ENCODE results near the gene ZNF730. TPM values are rescaled to one million over a fixed set of nuclear protein-coding genes. Genes with fewer than 3 reads are reported as not detected.

ZNF730 gene
- total and polyA plus RNA-seq, 10 donors: 0.02 to 1.4 (median 0.55) TPM; not detected in 2

DNA sequence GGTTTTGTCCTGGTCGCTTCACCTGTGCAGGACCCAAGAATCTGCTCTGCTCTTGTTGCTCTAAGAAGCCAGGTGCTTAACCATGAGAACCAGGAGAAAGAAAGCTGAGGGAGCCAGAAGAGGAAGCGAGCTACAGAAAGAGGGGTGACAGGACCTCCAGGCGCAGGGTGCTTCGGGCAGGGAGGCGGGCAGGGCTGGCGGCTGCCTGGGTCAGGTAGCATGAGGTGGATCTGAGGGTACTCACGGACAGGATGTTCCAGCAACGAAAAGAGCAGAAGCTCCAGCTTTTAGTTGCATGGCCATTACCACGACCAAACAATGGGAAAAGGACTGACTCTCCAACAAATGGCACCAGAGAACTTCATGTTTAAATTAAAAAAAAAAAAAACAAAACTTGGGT lies 73.5 kb downstream of the ZNF730 start:
- intact Hi-C loops (cut with DNase I; ENCODE audit: low total_unique reads): no loop called here
- no peaks in the 10 kb centered on the region for H3K36me3 ChIP-seq
- TF ChIP-seq POLR2A (IDR thresholded peaks at IDR 0.05) (no peak), POLR2AphosphoS5 (IDR thresholded peaks at IDR 0.05) (no peak)
- TF ChIP-seq, protein P1, sequence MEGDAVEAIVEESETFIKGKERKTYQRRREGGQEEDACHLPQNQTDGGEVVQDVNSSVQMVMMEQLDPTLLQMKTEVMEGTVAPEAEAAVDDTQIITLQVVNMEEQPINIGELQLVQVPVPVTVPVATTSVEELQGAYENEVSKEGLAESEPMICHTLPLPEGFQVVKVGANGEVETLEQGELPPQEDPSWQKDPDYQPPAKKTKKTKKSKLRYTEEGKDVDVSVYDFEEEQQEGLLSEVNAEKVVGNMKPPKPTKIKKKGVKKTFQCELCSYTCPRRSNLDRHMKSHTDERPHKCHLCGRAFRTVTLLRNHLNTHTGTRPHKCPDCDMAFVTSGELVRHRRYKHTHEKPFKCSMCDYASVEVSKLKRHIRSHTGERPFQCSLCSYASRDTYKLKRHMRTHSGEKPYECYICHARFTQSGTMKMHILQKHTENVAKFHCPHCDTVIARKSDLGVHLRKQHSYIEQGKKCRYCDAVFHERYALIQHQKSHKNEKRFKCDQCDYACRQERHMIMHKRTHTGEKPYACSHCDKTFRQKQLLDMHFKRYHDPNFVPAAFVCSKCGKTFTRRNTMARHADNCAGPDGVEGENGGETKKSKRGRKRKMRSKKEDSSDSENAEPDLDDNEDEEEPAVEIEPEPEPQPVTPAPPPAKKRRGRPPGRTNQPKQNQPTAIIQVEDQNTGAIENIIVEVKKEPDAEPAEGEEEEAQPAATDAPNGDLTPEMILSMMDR (IDR thresholded peaks at IDR 0.05 in 8 of 11, conservative IDR thresholded peaks at IDR 0.05 in 3 of 11): no peak
- H3K27me3 ChIP-seq (replicated peaks in 1 of 7): no peaks in the 10 kb centered on the region
- H3K27ac ChIP-seq: no peak overlapping the region
- H3K9me3 ChIP-seq: peaks cover 0 to 86% (median 42%) of the 10 kb centered on the region in 8 donors
- H3K4me3 ChIP-seq: no peak overlapping the region
- H3K4me1 ChIP-seq: no peaks in the 10 kb centered on the region
- WGBS, 5 donors: 79 to 92% (median 84%) methylated on average over 9 of the region's 9 CpGs
- no peak for DNase-seq

Other genes starting within 250 kb of the ZNF730 start
- 1 to 10 TPM; 1.7 to 4.3 (median 2.7) TPM for gene ZNF728, start 113.8 kb upstream of the ZNF730 start, total RNA-seq
- under 1 TPM in 1 of 3 donors, not detected in 2; 0.19 TPM for gene ZNF728, start 113.8 kb upstream of the ZNF730 start, polyA plus RNA-seq
- gene ZNF724, start 133.4 kb downstream of the ZNF730 start, total RNA-seq: 1 to 10 TPM; 3.7 to 8.7 (median 5.2) TPM
- under 1 TPM; 0.17 to 0.90 (median 0.49) TPM for gene ZNF724, start 133.4 kb downstream of the ZNF730 start, polyA plus RNA-seq

All from spleen (tissue), 11 donors.